ENCODE results near the gene NR2F6.

NR2F6 gene

GRCh38 chr19:17185590-17185989 lies 60.1 kb downstream of the NR2F6 start:
- no peaks in the 10 kb centered on the region for H4K20me1 ChIP-seq (ENCODE audit: insufficient read depth, low read length, poor library complexity, severe bottlenecking)
- H3K9me3 ChIP-seq (ENCODE audit: insufficient read depth, low read depth, low read length) = no peaks in the 10 kb centered on the region
- H3K36me3 ChIP-seq (ENCODE audit: insufficient read depth, low read length) = peaks cover 40% of the 10 kb centered on the region; the same call in 1 of the 2 replicates
- H3K9ac ChIP-seq (ENCODE audit: low read depth, low read length, poor library complexity, severe bottlenecking) = no peak overlapping the region
- no peak overlapping the region for H3K4me3 ChIP-seq (ENCODE audit: low read length, poor library complexity, severe bottlenecking)
- H3K4me2 ChIP-seq (ENCODE audit: low read depth, low read length, poor library complexity, severe bottlenecking) = no peak overlapping the region
- no peaks in the 10 kb centered on the region for H3K9me2 ChIP-seq (replicated peaks; ENCODE audit: low read depth, low read length)
- H3K79me2 ChIP-seq (ENCODE audit: insufficient read depth, low read length) = no peaks in the 10 kb centered on the region
- H2AFZ ChIP-seq (ENCODE audit: low read length) = no peak overlapping the region
- no peaks in the 10 kb centered on the region for H3F3A ChIP-seq (ENCODE audit: low read depth)
- no peaks in the 10 kb centered on the region for H3K27me3 ChIP-seq (ENCODE audit: insufficient read depth, low read length, poor library complexity, severe bottlenecking)
- TF ChIP-seq, protein P1, sequence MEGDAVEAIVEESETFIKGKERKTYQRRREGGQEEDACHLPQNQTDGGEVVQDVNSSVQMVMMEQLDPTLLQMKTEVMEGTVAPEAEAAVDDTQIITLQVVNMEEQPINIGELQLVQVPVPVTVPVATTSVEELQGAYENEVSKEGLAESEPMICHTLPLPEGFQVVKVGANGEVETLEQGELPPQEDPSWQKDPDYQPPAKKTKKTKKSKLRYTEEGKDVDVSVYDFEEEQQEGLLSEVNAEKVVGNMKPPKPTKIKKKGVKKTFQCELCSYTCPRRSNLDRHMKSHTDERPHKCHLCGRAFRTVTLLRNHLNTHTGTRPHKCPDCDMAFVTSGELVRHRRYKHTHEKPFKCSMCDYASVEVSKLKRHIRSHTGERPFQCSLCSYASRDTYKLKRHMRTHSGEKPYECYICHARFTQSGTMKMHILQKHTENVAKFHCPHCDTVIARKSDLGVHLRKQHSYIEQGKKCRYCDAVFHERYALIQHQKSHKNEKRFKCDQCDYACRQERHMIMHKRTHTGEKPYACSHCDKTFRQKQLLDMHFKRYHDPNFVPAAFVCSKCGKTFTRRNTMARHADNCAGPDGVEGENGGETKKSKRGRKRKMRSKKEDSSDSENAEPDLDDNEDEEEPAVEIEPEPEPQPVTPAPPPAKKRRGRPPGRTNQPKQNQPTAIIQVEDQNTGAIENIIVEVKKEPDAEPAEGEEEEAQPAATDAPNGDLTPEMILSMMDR (conservative IDR thresholded peaks at IDR 0.05; ENCODE audit: low read length) = no peak
- TF ChIP-seq EZH2phosphoT487 (IDR thresholded peaks at IDR 0.05; ENCODE audit: borderline replicate concordance) = no peak
- H3K4me1 ChIP-seq (ENCODE audit: insufficient read depth, low read length, poor library complexity, severe bottlenecking) = peaks cover 19% of the 10 kb centered on the region

GRCh38 chr19:17184371-17184841 lies 61.3 kb downstream of the NR2F6 start:
- H3K36me3 ChIP-seq (ENCODE audit: insufficient read depth, low read length) = peaks cover 35% of the 10 kb centered on the region; the same call in 1 of the 2 replicates
- H3F3A ChIP-seq (ENCODE audit: low read depth) = no peaks in the 10 kb centered on the region
- no peaks in the 10 kb centered on the region for H4K20me1 ChIP-seq (ENCODE audit: insufficient read depth, low read length, poor library complexity, severe bottlenecking)
- peak overlapping the region; percentile 53 for H3K4me3 ChIP-seq (ENCODE audit: low read length, poor library complexity, severe bottlenecking)
- H3K9me3 ChIP-seq (ENCODE audit: insufficient read depth, low read depth, low read length) = no peaks in the 10 kb centered on the region
- H3K9me2 ChIP-seq (replicated peaks; ENCODE audit: low read depth, low read length) = no peaks in the 10 kb centered on the region
- H3K4me2 ChIP-seq (ENCODE audit: low read depth, low read length, poor library complexity, severe bottlenecking) = peak overlapping the region; percentile 72
- no peaks in the 10 kb centered on the region for H3K27me3 ChIP-seq (ENCODE audit: insufficient read depth, low read length, poor library complexity, severe bottlenecking)
- no peak overlapping the region for H2AFZ ChIP-seq (ENCODE audit: low read length)
- TF ChIP-seq, protein P1 (conservative IDR thresholded peaks at IDR 0.05; ENCODE audit: low read length) = no peak
- TF ChIP-seq EZH2phosphoT487 (IDR thresholded peaks at IDR 0.05; ENCODE audit: borderline replicate concordance) = no peak
- peaks cover 19% of the 10 kb centered on the region for H3K4me1 ChIP-seq (ENCODE audit: insufficient read depth, low read length, poor library complexity, severe bottlenecking)
- peak overlapping the region; percentile 43 for H3K9ac ChIP-seq (ENCODE audit: low read depth, low read length, poor library complexity, severe bottlenecking)
- H3K79me2 ChIP-seq (ENCODE audit: insufficient read depth, low read length) = no peaks in the 10 kb centered on the region

GRCh38 chr19:17183858-17184321 lies 61.8 kb downstream of the NR2F6 start:
- no peaks in the 10 kb centered on the region for H3K79me2 ChIP-seq (ENCODE audit: insufficient read depth, low read length)
- H3K27me3 ChIP-seq (ENCODE audit: insufficient read depth, low read length, poor library complexity, severe bottlenecking) = no peaks in the 10 kb centered on the region
- H3K4me1 ChIP-seq (ENCODE audit: insufficient read depth, low read length, poor library complexity, severe bottlenecking) = peaks cover 19% of the 10 kb centered on the region
- no peaks in the 10 kb centered on the region for H3K9me2 ChIP-seq (replicated peaks; ENCODE audit: low read depth, low read length)
- H4K20me1 ChIP-seq (ENCODE audit: insufficient read depth, low read length, poor library complexity, severe bottlenecking) = no peaks in the 10 kb centered on the region
- H2AFZ ChIP-seq (ENCODE audit: low read length) = no peak overlapping the region
- H3F3A ChIP-seq (ENCODE audit: low read depth) = no peaks in the 10 kb centered on the region
- H3K4me3 ChIP-seq (ENCODE audit: low read length, poor library complexity, severe bottlenecking) = peak overlapping the region; percentile 53
- H3K9me3 ChIP-seq (ENCODE audit: insufficient read depth, low read depth, low read length) = no peaks in the 10 kb centered on the region
- peak overlapping the region; percentile 72 for H3K4me2 ChIP-seq (ENCODE audit: low read depth, low read length, poor library complexity, severe bottlenecking)
- H3K9ac ChIP-seq (ENCODE audit: low read depth, low read length, poor library complexity, severe bottlenecking) = peak overlapping the region; percentile 43
- peaks cover 29% of the 10 kb centered on the region; the same call in 1 of the 2 replicates for H3K36me3 ChIP-seq (ENCODE audit: insufficient read depth, low read length)
- TF ChIP-seq, protein P1 (conservative IDR thresholded peaks at IDR 0.05; ENCODE audit: low read length) = no peak
- no peak for TF ChIP-seq EZH2phosphoT487 (IDR thresholded peaks at IDR 0.05; ENCODE audit: borderline replicate concordance)
